Motor neuron (in vitro differentiated cells): ENCODE results near the gene PRKACG. TPM values are rescaled to one million over a fixed set of nuclear protein-coding genes. Genes with fewer than 3 reads are reported as not detected.

ENCODE experiments used
- ATAC-seq, 8 experiments: fragments of 200-7000 bp; cut with Tn5 transposase; replicated peaks in 6 of 8; 2 replicates each; pipeline ENCODE4 v1.8.0; 2021; ENCODE audit warnings: mild to moderate bottlenecking in 8 of 8, moderate library complexity in 8 of 8
- H3K27ac ChIP-seq, 2 donors: fragments of 250-450 bp; sonication (Bioruptor Pico); 2 replicates each; pipeline ENCODE4 v1.9.0; 2021; ENCODE audit warnings: antibody characterized with exemption in 2 of 2, mild to moderate bottlenecking in 2 of 2, moderate library complexity in 1 of 2
- H3K4me1 ChIP-seq, 2 donors: fragments of 250-450 bp; sonication (Bioruptor Pico); replicated peaks in 1 of 2; 2 replicates each; pipeline ENCODE4 v1.6.1; 2021; ENCODE audit warnings: antibody characterized with exemption in 2 of 2, mild to moderate bottlenecking in 2 of 2, moderate library complexity in 1 of 2
- H3K4me3 ChIP-seq, 5 donors: fragments of 250-450 bp; sonication (Bioruptor Pico); 2 replicates each; pipeline ENCODE4 v1.9.0; 2021; ENCODE audit warnings: antibody characterized with exemption in 5 of 5, mild to moderate bottlenecking in 5 of 5, moderate library complexity in 4 of 5
- WGBS, 10 experiments: fragments of 450-650 bp; shearing (Covaris generic); methylation state at CpG; one replicate each; pipeline ENCODE4 v1.0.0; 2022; 5-methylcytosine and 5-hydroxymethylcytosine counted together
- in situ Hi-C, 9 experiments: fragments of 400-800 bp; cut with MboI; loops; one replicate each; pipeline ENCODE4 v1.15.0; 2021; ENCODE audit warnings: low sequenced_read_pairs in 9 of 9, low pct_unique_long_range_greater_than_20kb in 2 of 9; ENCODE audit not compliant: unreplicated experiment in 9 of 9
- total RNA-seq, 8 experiments: library from RNA; unstranded; fragments of 300-600 nt; gene quantifications; 2 replicates each; pipeline versions ENCODE4 v1.2.3 to v1.2.4, GENCODE V29; 2022

Gene PRKACG
- total RNA-seq, 8 experiments from 2014 or later = 0.13 to 0.33 (median 0.28) TPM; not detected in 5

DNA sequence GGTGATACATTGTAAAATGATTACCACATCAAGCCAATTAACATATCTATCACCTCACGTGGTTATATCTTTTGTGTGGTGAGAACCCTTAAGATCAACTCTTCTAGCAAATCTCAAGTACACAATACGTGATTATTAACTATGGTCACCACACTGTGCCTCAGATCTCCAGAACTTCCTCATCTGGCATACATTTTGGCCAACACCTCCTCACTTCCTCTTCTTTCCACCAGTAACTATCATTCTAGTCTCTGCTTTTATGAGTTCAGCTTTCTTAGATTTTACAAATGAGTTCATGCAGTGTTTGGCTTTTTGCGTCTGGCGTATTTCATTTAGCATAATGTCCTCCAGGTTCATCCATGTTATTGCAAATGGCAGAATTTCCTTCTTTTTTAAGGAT is 35.8 kb downstream of the PRKACG start:
- ATAC-seq = no peak
- WGBS, 10 experiments = 20 to 100% (median 90%) methylated on average over 1 to 4 of the region's 4 CpGs; no CpG with 5 or more reads in 1 of the 10 experiments
- in situ Hi-C loops = loop anchor here in 1 of 9 experiments (25.0 kb wide), 2 partner anchors 316 to 391 kb away; no protein-coding TSS in a partner anchor
- Histone ChIP-seq H3K4me1 (peaks cover 0 to 4% of the 10 kb centered on the region in 2 donors), H3K4me3 (no peak overlapping the region), H3K27ac (no peak overlapping the region)

DNA sequence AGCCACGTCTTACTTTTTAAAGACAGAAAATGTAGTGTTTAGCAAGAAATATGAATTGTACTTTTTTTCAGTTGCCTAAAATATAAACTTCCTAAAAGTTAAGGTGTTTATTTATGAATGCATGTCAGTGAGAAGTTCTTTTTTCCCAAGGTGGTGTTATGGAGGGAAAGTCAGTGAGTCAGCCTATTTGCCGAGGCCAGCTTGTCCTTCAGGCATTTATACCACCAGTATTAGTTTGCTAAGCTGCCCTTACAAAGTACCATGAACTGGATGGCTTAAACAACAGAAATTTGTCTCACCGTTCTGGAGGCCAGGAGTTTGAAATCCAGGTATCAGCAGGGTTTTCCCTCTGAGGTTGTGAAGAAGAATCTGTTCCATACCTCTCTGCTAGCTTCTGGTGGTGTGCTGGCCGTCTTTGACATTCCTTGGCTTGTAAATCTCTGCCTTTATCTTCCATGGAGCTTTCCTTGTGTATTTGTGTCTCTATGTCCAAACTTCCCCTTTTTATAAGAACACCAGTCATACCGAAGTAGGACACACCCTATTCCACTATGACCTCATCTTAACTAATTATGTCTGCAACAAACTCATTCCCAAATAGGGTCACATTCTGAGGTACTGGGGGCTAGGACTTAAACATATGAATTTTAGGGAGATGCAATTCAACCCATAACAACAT is 38.4 kb downstream of the PRKACG start:
- in situ Hi-C loops = loop anchor here in 1 of 9 experiments (25.0 kb wide), 2 partner anchors 313 to 388 kb away; no protein-coding TSS in a partner anchor
- ATAC-seq = peak in 2 of 8 experiments; percentile 55 to 58
- no peak overlapping the region for H3K4me3 ChIP-seq
- no peaks in the 10 kb centered on the region for H3K4me1 ChIP-seq
- 0 to 100% (median 80%) methylated on average over 1 to 4 of the region's 5 CpGs for WGBS, 10 experiments
- no peak overlapping the region for H3K27ac ChIP-seq

DNA sequence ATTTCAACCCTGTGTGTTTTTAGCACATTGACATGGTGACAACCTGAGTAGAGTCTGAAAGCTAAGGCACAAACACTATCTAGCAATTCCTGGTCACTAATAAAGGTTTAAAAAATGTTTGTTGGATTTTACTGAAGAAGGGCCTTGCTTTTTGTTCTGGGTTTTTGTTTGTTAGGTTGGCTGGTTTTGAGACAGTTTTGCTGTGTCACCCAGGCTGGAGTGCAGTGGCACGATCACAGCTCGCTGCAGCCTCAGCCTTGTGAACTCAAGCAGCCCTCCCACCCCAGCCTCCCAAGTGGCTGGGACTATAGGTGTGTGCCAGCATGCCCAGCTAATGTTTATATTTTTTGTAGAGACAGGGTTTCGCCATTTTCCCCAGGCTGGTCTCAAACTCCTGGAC is 39.0 kb downstream of the PRKACG start:
- Histone ChIP-seq H3K27ac (no peak overlapping the region), H3K4me3 (no peak overlapping the region), H3K4me1 (no peaks in the 10 kb centered on the region)
- in situ Hi-C loops = loop anchor here in 1 of 9 experiments (25.0 kb wide), 2 partner anchors 313 to 388 kb away; no protein-coding TSS in a partner anchor
- 83 to 100% (median 100%) methylated on average over 1 of the region's 3 CpGs; no CpG with 5 or more reads in 7 of the 10 experiments for WGBS, 10 experiments
- no peak for ATAC-seq

DNA sequence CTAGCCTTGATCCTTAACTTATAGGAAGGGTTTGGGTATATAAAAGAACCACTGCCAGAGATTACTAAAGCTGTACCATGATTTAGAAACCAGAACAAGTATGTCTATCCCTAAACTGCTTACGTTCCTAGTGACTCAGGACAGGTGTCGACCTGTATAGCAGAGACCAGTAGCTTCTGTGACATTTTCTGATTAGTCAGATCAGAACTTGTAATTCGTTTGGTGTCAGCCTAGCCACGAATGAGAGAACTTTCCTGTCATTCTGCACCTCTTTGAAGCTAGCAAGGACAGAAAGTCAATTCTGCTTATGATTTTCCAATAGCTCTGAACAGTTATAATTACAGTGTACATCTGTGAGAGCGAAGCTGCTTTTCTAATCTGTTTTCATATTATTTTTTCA is 39.5 kb downstream of the PRKACG start:
- H3K27ac ChIP-seq = no peak overlapping the region
- WGBS, 10 experiments = 17 to 92% (median 75%) methylated on average over 2 to 5 of the region's 5 CpGs; no CpG with 5 or more reads in 2 of the 10 experiments
- no peaks in the 10 kb centered on the region for H3K4me1 ChIP-seq
- H3K4me3 ChIP-seq = no peak overlapping the region
- no peak for ATAC-seq
- in situ Hi-C loops = no loop called here

DNA sequence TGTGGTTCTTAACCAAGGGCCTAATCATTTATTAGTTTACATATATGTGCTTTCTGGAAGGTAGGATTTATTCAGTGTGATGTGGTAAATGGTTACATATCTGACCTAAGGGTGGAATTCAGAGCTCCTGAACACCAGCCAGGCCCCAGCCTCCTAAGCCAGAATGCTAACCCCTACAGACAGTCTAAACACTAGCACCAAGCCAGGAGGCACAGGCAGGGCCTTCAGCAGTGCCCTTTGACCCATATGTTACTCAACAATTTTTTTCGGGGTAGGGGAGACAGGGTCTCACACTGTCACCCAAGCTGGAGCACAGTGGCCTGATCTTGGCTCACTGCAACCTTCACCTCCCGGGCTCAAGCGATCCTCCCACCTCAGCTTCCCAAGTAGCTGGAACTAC is 40.3 kb downstream of the PRKACG start:
- Histone ChIP-seq H3K4me3 (no peak overlapping the region), H3K27ac (no peak overlapping the region), H3K4me1 (no peaks in the 10 kb centered on the region)
- WGBS, 10 experiments = 80 to 100% methylated on average over 1 to 2 of the region's 3 CpGs; no CpG with 5 or more reads in 8 of the 10 experiments
- in situ Hi-C loops = no loop called here
- no peak for ATAC-seq

DNA sequence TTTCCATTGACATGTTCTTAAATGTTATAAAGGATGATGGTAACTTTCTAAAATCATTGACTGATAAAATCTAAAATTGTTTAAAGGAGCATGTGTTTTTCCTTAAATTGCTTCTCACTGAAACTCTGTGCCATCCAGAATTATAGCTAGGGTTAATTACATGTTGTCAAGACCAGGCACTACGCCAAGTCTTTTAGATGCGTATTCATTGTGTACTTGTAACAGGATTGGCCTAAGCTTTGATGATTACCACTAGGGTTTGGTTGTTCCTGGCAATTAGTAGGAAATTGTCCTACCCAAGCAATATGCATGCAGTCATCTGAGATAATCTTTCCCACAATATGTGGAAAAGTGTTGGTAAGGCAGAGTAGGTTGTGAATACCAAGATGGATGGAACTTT is 43.8 kb downstream of the PRKACG start:
- peak in 1 of 8 experiments; percentile 66 for ATAC-seq
- H3K4me3 ChIP-seq = no peak overlapping the region
- no peaks in the 10 kb centered on the region for H3K4me1 ChIP-seq
- 6 to 86% (median 71%) methylated on average over 1 to 2 of the region's 2 CpGs; no CpG with 5 or more reads in 5 of the 10 experiments for WGBS, 10 experiments
- H3K27ac ChIP-seq = no peak overlapping the region
- in situ Hi-C loops = no loop called here

DNA sequence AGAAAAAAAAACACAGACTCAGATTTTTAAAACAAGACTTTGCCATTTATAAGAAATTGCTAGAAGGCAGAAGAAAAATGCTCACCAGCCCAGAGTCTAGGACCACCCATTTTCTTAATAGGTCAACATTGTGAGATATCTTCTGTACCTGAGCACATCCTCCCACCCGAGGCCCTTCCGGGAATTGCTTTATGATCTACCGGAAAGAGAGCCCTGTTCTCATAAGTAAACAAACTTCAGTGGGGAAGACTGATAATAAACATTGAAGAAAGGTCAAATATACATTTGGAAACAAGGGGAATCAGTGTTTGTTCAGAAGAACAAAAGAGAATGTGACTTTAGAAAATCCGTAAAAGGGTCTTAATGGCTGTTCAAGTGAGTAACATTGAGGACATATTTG is 44.4 kb downstream of the PRKACG start:
- Histone ChIP-seq H3K27ac (no peak overlapping the region), H3K4me1 (no peaks in the 10 kb centered on the region), H3K4me3 (no peak overlapping the region)
- in situ Hi-C loops = no loop called here
- WGBS, 10 experiments = 44 to 100% (median 80%) methylated on average over 2 to 4 of the region's 4 CpGs; no CpG with 5 or more reads in 1 of the 10 experiments
- ATAC-seq = no peak

DNA sequence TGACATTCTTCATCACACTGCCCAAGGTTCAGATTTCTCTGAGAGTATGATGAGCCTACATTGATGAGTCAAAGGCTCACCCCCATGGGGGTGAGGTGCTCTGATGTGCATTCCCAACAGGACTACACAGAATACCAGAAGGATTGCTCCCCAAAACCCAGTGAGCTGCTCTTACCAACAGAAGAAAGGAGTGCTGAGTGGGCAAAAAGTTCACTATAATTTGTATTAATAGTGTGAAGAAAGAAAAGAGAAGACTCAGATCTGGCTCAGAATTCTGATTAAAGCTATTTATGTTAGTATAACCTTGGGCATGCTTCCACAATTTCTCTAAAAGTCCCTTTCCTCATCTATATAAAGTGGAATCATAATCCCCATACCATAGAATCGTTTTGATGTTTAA is 46.1 kb downstream of the PRKACG start:
- Histone ChIP-seq H3K27ac (no peak overlapping the region), H3K4me3 (no peak overlapping the region), H3K4me1 (no peaks in the 10 kb centered on the region)
- 0 to 57% methylated on average over 1 of the region's 1 CpG; no CpG with 5 or more reads in 8 of the 10 experiments for WGBS, 10 experiments
- in situ Hi-C loops = no loop called here
- ATAC-seq = no peak

DNA sequence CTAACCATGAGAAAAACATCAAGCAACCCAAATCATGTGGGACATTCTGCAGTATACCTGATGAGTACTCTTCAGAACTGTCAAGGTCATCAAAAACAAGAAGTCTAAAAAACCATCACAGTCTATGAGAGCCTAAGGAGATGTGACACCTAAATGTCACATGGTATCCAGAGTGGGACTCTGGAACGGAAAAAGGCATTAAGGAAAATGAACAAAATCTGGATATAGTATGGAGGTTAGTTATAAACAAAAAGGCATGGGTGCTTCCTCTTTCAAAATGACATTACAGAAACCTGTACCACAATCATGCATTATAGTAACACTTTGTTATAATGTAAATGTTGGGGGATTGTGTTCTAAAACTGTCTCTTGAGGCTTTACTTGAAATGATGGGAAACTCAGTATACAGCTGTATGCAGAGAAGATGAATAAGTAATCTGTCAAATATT is 47.4 kb downstream of the PRKACG start:
- in situ Hi-C loops = no loop called here
- 0 to 100% (median 85%) methylated on average over 1 of the region's 1 CpG; no CpG with 5 or more reads in 4 of the 10 experiments for WGBS, 10 experiments
- Histone ChIP-seq H3K4me1 (no peaks in the 10 kb centered on the region), H3K27ac (no peak overlapping the region), H3K4me3 (no peak overlapping the region)
- no peak for ATAC-seq

DNA sequence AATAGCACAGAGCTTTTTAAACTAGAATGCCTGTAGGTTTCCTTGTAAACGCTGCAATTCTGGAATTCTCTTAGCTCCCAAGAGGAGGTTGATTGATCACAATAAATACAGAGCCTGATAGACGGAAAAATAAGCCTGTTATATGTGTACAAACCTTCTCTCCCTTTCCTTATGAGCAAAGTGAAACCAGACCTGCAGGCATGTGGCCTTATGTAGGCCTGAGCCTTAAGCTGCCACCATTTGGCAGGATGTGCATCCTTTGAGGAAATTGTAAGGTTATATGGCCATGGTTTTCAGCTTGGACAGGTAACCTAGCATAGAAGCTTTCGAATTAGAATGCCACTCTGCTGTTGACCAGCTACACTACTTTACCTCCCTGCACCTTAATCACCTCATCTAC is 49.1 kb downstream of the PRKACG start:
- Histone ChIP-seq H3K4me3 (no peak overlapping the region), H3K27ac (no peak overlapping the region)

DNA sequence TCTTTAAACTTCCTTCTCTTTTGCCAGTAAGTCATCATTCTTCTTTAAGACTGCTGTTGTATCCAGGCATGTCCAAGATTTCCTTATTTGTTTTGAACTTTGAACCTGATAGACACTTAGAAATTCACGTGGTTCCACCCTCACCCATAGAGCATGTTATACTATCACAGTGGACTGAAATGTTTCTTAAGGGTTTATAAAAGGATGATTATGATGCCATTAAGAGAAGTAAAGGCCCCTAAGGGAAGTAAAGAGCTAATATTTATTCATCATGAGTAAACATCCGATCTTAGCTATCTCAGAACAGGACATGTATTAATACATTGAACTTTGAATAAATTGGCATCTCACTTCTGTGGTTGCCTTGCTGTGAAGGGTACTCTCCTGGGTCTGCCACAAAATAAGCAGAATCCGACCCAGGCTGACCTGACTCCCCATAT is 49.8 kb downstream of the PRKACG start:
- Histone ChIP-seq H3K4me1 (no peaks in the 10 kb centered on the region), H3K27ac (no peak overlapping the region), H3K4me3 (no peak overlapping the region)
- in situ Hi-C loops = no loop called here
- ATAC-seq = peak in 1 of 8 experiments; percentile 8
- 24 to 94% (median 63%) methylated on average over 1 to 3 of the region's 3 CpGs; no CpG with 5 or more reads in 2 of the 10 experiments for WGBS, 10 experiments

More for the DNA sequence above, 49.1 kb downstream of the PRKACG start:
- WGBS, 10 experiments = 0 to 100% (median 77%) methylated on average over 1 to 3 of the region's 3 CpGs; no CpG with 5 or more reads in 1 of the 10 experiments
- no peak for ATAC-seq
- H3K4me1 ChIP-seq = no peaks in the 10 kb centered on the region
- in situ Hi-C loops = no loop called here

DNA sequence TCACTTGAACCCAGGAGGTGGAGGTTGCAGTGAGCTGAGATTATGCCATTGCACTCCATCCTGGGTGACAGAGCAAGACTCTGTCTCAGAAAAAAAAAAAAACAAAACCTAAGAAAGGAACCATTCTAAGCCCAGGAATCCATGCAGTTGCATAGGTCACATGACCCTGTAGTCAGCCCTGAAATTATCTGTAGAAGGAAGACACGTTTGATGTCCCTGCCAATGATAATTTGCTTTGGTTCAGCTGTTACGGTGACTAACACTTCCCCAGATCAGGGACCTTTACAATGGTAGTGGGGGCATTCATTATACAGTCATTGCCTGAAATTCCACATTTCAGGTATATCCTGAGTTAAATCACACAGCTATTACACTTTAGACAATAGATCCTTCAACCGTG is 50.5 kb downstream of the PRKACG start:
- no peaks in the 10 kb centered on the region for H3K4me1 ChIP-seq
- in situ Hi-C loops = no loop called here
- WGBS, 10 experiments = 20 to 100% (median 67%) methylated on average over 1 to 3 of the region's 3 CpGs; no CpG with 5 or more reads in 3 of the 10 experiments
- no peak overlapping the region for H3K27ac ChIP-seq
- ATAC-seq = no peak
- no peak overlapping the region for H3K4me3 ChIP-seq
